ENCODE data around the gene RFC1.
"Not testable (repeated sequence)": the region's sequence is repeated elsewhere in the genome, so short reads cannot be mapped to it uniquely, and the experiment has no call there.

Gene RFC1

GRCh38 chr4:39353478-39354253 is 12.5 kb downstream of the RFC1 start:
- DNase-seq, result peak; percentile 79

- not testable (repeated sequence) for DNase-seq
Observed at GRCh38 chr4:39353149-39353477, 13.0 kb downstream of the RFC1 start.

- no peak for DNase-seq
Observed at GRCh38 chr4:39349326-39349725, 16.8 kb downstream of the RFC1 start.

- DNase-seq, result no peak
Observed at GRCh38 chr4:39348371-39349315, 17.5 kb downstream of the RFC1 start.

- no peak for DNase-seq
Observed at GRCh38 chr4:39346856-39347519, 19.2 kb downstream of the RFC1 start.

GRCh38 chr4:39342731-39343130 is 23.4 kb downstream of the RFC1 start:
- no peak for DNase-seq

GRCh38 chr4:39341075-39341725 is 25.0 kb downstream of the RFC1 start:
- no peak for DNase-seq

- DNase-seq, result no peak
Observed at GRCh38 chr4:39339968-39340367, 26.2 kb downstream of the RFC1 start.

- no peak for DNase-seq
Observed at GRCh38 chr4:39337841-39338240, 28.3 kb downstream of the RFC1 start.

- DNase-seq, result no peak
Observed at GRCh38 chr4:39335566-39335965, 30.6 kb downstream of the RFC1 start.

GRCh38 chr4:39331191-39331590 is 35.0 kb downstream of the RFC1 start:
- no peak for DNase-seq

GRCh38 chr4:39330353-39330752 is 35.8 kb downstream of the RFC1 start:
- DNase-seq, result no peak

GRCh38 chr4:39326468-39326977 is 39.6 kb downstream of the RFC1 start:
- DNase-seq, result no peak

- DNase-seq, result no peak
Observed at GRCh38 chr4:39324897-39325613, 41.1 kb downstream of the RFC1 start.

- DNase-seq, result no peak
Observed at GRCh38 chr4:39324446-39324845, 41.7 kb downstream of the RFC1 start.

- no peak for DNase-seq
Observed at GRCh38 chr4:39323821-39324220, 42.3 kb downstream of the RFC1 start.

GRCh38 chr4:39320381-39321115 is 45.6 kb downstream of the RFC1 start:
- no peak for DNase-seq

GRCh38 chr4:39319676-39320075 is 46.5 kb downstream of the RFC1 start:
- DNase-seq, result no peak

GRCh38 chr4:39312816-39313215 is 53.3 kb downstream of the RFC1 start:
- DNase-seq, result no peak

- DNase-seq, result no peak
Observed at GRCh38 chr4:39308611-39309010, 57.6 kb downstream of the RFC1 start.

GRCh38 chr4:39305912-39306677 is 60.1 kb downstream of the RFC1 start:
- no peak for DNase-seq
